Ovary (tissue), 3 donors: ENCODE results near the gene ST3GAL4.
"Not testable (repeated sequence)": the region's sequence is repeated elsewhere in the genome, so short reads cannot be mapped to it uniquely, and the experiment has no call there.

Experiments
- CTCF ChIP-seq, 3 donors: fragments of 450-650 bp in 2 of 3; fragments of 200-600 bp in 1 of 3; IDR thresholded peaks; one replicate each; pipeline versions ENCODE4 v1.5.1 to v1.8.0; 2016 to 2022; ENCODE audit warnings: antibody characterized with exemption in 3 of 3, mild to moderate bottlenecking in 1 of 3
- EP300 ChIP-seq: sonication (generic); formaldehyde crosslinking; IDR thresholded peaks from one replicate; pipeline ENCODE4 v1.6.1; 2017; ENCODE audit warnings: antibody characterized with exemption
- POLR2A ChIP-seq: fragments of 450-650 bp; IDR thresholded peaks from one replicate; pipeline ENCODE4 v1.6.1; 2017; ENCODE audit warnings: antibody characterized with exemption, mild to moderate bottlenecking, moderate library complexity
- donor health status: DM: no; HTN: no; CAD: no.

GRCh38 chr11:126386729-126387071 lies 31.2 kb downstream of the ST3GAL4 start:
- TF ChIP-seq CTCF (IDR thresholded peaks at IDR 0.05); POLR2A; EP300: not testable (repeated sequence)
